HepG2 (cell line): ENCODE measurements around the gene TARDBP. TPM values are rescaled to one million over a fixed set of nuclear protein-coding genes. Genes with fewer than 3 reads are reported as not detected.

ENCODE experiments used
- AGO1 ChIP-seq: fragments of 200-400 bp; formaldehyde crosslinking; IDR thresholded peaks from 2 replicates; pipeline ENCODE4 v1.6.1; 2017; ENCODE audit warnings: mild to moderate bottlenecking, low read depth, low read length, moderate library complexity; ENCODE audit not compliant: poor library complexity, severe bottlenecking
- FUBP1 ChIP-seq: sonication (generic); formaldehyde crosslinking; IDR thresholded peaks from 2 replicates; pipeline ENCODE4 v1.5.1; 2020; ENCODE audit warnings: missing genetic modification reagents, mild to moderate bottlenecking, borderline replicate concordance
- HNRNPLL ChIP-seq: fragments of 200-400 bp; formaldehyde crosslinking; IDR thresholded peaks from 2 replicates; pipeline ENCODE4 v1.6.1; 2017; ENCODE audit warnings: mild to moderate bottlenecking, low read depth, low read length; ENCODE audit not compliant: poor library complexity, severe bottlenecking
- IRF2 ChIP-seq: IDR thresholded peaks from 2 replicates; pipeline ENCODE4 v1.6.1; 2018; ENCODE audit warnings: missing genetic modification reagents, missing compliant biosample characterization
- MAZ ChIP-seq, 2 experiments: sonication (generic) in 1 of 2; formaldehyde crosslinking in 1 of 2; IDR thresholded peaks; 2 replicates each; pipeline versions ENCODE4 v1.5.0 to v1.6.1; 2012 to 2020; ENCODE audit warnings: low read depth in 2 of 2, mild to moderate bottlenecking in 2 of 2, borderline replicate concordance in 1 of 2, improper control_type of control experiment in 1 of 2, low read length in 1 of 2, missing genetic modification reagents in 1 of 2, moderate library complexity in 1 of 2
- NCOA1 ChIP-seq: sonication (generic); formaldehyde crosslinking; IDR thresholded peaks from 2 replicates; pipeline ENCODE4 v1.9.0; 2021; ENCODE audit warnings: missing genetic modification reagents
- NR3C1 ChIP-seq: sonication (generic); formaldehyde crosslinking; IDR thresholded peaks from 2 replicates; pipeline ENCODE4 v1.4.0; 2020; ENCODE audit warnings: missing genetic modification reagents
- SNAPC4 ChIP-seq: sonication (generic); formaldehyde crosslinking; IDR thresholded peaks from 2 replicates; pipeline ENCODE4 v1.4.0; 2020; ENCODE audit warnings: mild to moderate bottlenecking, missing genetic modification reagents
- SOX13 ChIP-seq, 3 experiments: fragments of 450-650 bp in 1 of 3; sonication (generic) in 1 of 3; formaldehyde crosslinking in 1 of 3; IDR thresholded peaks in 2 of 3; conservative IDR thresholded peaks in 1 of 3; 2 replicates each; pipeline versions ENCODE4 v1.5.0 to v1.6.1; 2016 to 2020; ENCODE audit warnings: antibody characterized with exemption in 1 of 3, mild to moderate bottlenecking in 1 of 3, missing compliant biosample characterization in 1 of 3, missing genetic modification reagents in 1 of 3, moderate library complexity in 1 of 3
- ZBTB39 ChIP-seq: sonication (generic); formaldehyde crosslinking; IDR thresholded peaks from 2 replicates; pipeline ENCODE4 v1.5.0; 2020; ENCODE audit warnings: missing genetic modification reagents
- ZBTB49 ChIP-seq: sonication (generic); formaldehyde crosslinking; IDR thresholded peaks from 2 replicates; pipeline ENCODE4 v1.4.0; 2020; ENCODE audit warnings: missing genetic modification reagents, borderline replicate concordance
- ZNF225 ChIP-seq: sonication (generic); formaldehyde crosslinking; IDR thresholded peaks from 2 replicates; pipeline ENCODE4 v1.4.0; 2020; ENCODE audit warnings: mild to moderate bottlenecking, missing genetic modification reagents
- ZNF33B ChIP-seq: sonication (generic); formaldehyde crosslinking; IDR thresholded peaks from 2 replicates; pipeline ENCODE4 v1.5.1; 2020; ENCODE audit warnings: mild to moderate bottlenecking, missing genetic modification reagents
- ZNF354B ChIP-seq: sonication (generic); formaldehyde crosslinking; IDR thresholded peaks from 2 replicates; pipeline ENCODE4 v1.8.0; 2022; ENCODE audit warnings: mild to moderate bottlenecking, missing genetic modification reagents
- ZNF580 ChIP-seq: IDR thresholded peaks from 2 replicates; pipeline ENCODE4 v1.6.1; 2016; ENCODE audit warnings: low read depth, borderline replicate concordance
- ZNF766 ChIP-seq: sonication (generic); formaldehyde crosslinking; IDR thresholded peaks from 2 replicates; pipeline ENCODE4 v1.5.0; 2020; ENCODE audit warnings: missing genetic modification reagents, borderline replicate concordance
- polyA plus RNA-seq, 8 experiments: library from polyadenylated mRNA; depleted of rRNA in 3 of 8; stranded (reverse) in 7 of 8; unstranded in 1 of 8; fragments of >200 nt; fragmentation: Illumina TruSeq in 4 of 8; extraction: Trizol in 4 of 8; gene quantifications; 2 replicates each; pipeline versions ENCODE4 v1.2.1 to v1.2.3, GENCODE V29; 2011 to 2016; ENCODE audit warnings: low read depth in 4 of 8, missing spikeins in 1 of 8, mixed read lengths in 1 of 8; ENCODE audit not compliant: insufficient read depth in 1 of 8
- total RNA-seq, 5 experiments: library from RNA; depleted of rRNA; stranded (reverse); fragments of >200 nt; fragmentation: Illumina TruSeq; extraction: Trizol; gene quantifications; 2 replicates each; pipeline ENCODE4 v1.2.3, GENCODE V29; 2016; ENCODE audit warnings: low read depth in 1 of 5

Gene TARDBP
- total and polyA plus RNA-seq, 2 of the 13 experiments (the other 11 are each of a cell fraction or from before 2014, with no cell fraction given): 62.4 to 93.0 TPM

- TF ChIP-seq SNAPC4 (no peak), ZNF766 (CRISPR knock-in tag) (0 out of 2 replicates have a peak, but pooled peaks have one; percentile 29), FUBP1 (CRISPR knock-in tag) (no peak), AGO1 (peak; percentile 62), ZNF225 (CRISPR knock-in tag) (no peak), NR3C1 (CRISPR knock-in tag) (no peak), ZNF33B (CRISPR knock-in tag) (no peak), ZNF354B (CRISPR knock-in tag) (no peak), ZNF580 (CRISPR knock-in tag) (peak; percentile 40; the same call in 1 of the 2 replicates), IRF2 (CRISPR knock-in tag) (no peak), ZBTB49 (CRISPR knock-in tag) (no peak), NCOA1 (CRISPR knock-in tag) (no peak), HNRNPLL (peak; percentile 54), ZBTB39 (no peak), MAZ (IDR thresholded peaks at IDR 0.05; ENCODE audit: borderline replicate concordance, low read depth, low read length) (no peak), MAZ (CRISPR knock-in tag; IDR thresholded peaks at IDR 0.05; ENCODE audit: low read depth) (no peak), SOX13 (IDR thresholded peaks at IDR 0.05) (no peak), SOX13 (CRISPR knock-in tag; conservative IDR thresholded peaks at IDR 0.05 in 1 of 2, IDR thresholded peaks at IDR 0.05 in 1 of 2) (no peak)
Measured at GRCh38 chr1:10980094-10980577, 32.3 kb upstream of the TARDBP start (continued).
